H1 (cell line): ENCODE results near the gene CP.

Experiments used
- EZH2 ChIP-seq: fragments of 200-600 bp; sonication (generic); IDR thresholded peaks from 2 replicates; pipeline ENCODE4 v1.7.1; 2012; ENCODE audit warnings: low read depth, mild to moderate bottlenecking, moderate library complexity, low read length, inconsistent platforms; ENCODE audit not compliant: severe bottlenecking
- GABPA ChIP-seq: IDR thresholded peaks from 2 replicates; pipeline ENCODE4 v1.6.1; 2011; ENCODE audit warnings: mild to moderate bottlenecking, low read length, moderate library complexity, borderline replicate concordance; ENCODE audit not compliant: insufficient read depth
- JUN ChIP-seq: IDR thresholded peaks from 2 replicates; pipeline ENCODE4 v1.6.1; 2011; ENCODE audit warnings: low read depth, mild to moderate bottlenecking, improper control_type of control experiment, low read length
- NRF1 ChIP-seq: IDR thresholded peaks from 2 replicates; pipeline ENCODE4 v1.6.1; 2011; ENCODE audit warnings: mild to moderate bottlenecking, low read depth, low read length, improper control_type of control experiment
- POLR2AphosphoS5 ChIP-seq: IDR thresholded peaks from 2 replicates; pipeline ENCODE4 v1.6.1; 2011; ENCODE audit warnings: low read depth, low read length
- TEAD4 ChIP-seq: IDR thresholded peaks from 2 replicates; pipeline ENCODE4 v1.6.1; 2012; ENCODE audit warnings: low read depth, low read length, inconsistent platforms, mixed read lengths
- YY1 ChIP-seq: IDR thresholded peaks from 2 replicates; pipeline ENCODE4 v1.6.1; 2011; ENCODE audit warnings: low read depth, mild to moderate bottlenecking, low read length
- TF ChIP-seq, protein P1 (sequence below), 3 experiments: IDR thresholded peaks; 1 replicate in 2 of 3; 2 replicates in 1 of 3; pipeline versions ENCODE4 v1.5.1 to v1.6.1; 2011; ENCODE audit warnings: low read length in 3 of 3, mild to moderate bottlenecking in 3 of 3, inconsistent platforms in 2 of 3, low read depth in 1 of 3, moderate library complexity in 1 of 3; ENCODE audit not compliant: insufficient read depth in 1 of 3; ENCODE audit errors: control extremely low read depth in 1 of 3
- TF ChIP-seq, protein P2 (sequence below): IDR thresholded peaks from 2 replicates; pipeline ENCODE4 v1.6.1; 2011; ENCODE audit warnings: low read depth, mild to moderate bottlenecking, low read length; ENCODE audit not compliant: insufficient read depth

DNA sequence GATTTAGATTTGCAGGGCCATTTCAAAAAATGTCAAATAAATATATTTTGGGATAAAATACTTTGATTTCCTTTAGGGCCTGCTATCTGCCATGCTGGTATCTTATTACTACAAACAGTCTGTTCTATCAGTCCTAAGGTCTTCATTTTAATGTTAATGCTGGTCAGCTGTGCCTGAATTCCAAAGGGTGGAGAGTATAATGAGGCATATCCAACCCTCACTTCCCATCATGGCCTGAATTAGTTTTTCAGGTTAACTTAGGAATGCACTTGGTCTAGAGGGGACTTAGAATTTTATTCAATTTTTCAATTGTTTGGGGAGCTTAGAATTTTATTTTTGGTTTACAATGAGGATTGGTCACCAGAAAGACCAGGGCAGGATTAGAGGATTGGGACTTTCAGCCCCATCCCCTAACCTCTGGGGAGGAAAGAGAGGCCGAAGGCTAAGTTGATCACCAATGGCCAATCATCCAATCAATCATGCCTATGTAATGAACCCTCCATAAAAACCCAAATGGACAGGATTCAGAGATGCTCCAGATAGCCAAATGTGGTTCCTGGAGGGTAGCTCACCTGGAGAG is 17.8 kb upstream of the CP start:
- no peak for TF ChIP-seq JUN
- TF ChIP-seq, protein P1, sequence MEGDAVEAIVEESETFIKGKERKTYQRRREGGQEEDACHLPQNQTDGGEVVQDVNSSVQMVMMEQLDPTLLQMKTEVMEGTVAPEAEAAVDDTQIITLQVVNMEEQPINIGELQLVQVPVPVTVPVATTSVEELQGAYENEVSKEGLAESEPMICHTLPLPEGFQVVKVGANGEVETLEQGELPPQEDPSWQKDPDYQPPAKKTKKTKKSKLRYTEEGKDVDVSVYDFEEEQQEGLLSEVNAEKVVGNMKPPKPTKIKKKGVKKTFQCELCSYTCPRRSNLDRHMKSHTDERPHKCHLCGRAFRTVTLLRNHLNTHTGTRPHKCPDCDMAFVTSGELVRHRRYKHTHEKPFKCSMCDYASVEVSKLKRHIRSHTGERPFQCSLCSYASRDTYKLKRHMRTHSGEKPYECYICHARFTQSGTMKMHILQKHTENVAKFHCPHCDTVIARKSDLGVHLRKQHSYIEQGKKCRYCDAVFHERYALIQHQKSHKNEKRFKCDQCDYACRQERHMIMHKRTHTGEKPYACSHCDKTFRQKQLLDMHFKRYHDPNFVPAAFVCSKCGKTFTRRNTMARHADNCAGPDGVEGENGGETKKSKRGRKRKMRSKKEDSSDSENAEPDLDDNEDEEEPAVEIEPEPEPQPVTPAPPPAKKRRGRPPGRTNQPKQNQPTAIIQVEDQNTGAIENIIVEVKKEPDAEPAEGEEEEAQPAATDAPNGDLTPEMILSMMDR (IDR thresholded peaks at IDR 0.05; ENCODE audit: control extremely low read depth in 1 of 3, insufficient read depth in 1 of 3, low read depth in 1 of 3, low read length in 3 of 3): no peak
- TF ChIP-seq NRF1: no peak
- TF ChIP-seq POLR2AphosphoS5: no peak
- no peak for TF ChIP-seq EZH2
- no peak for TF ChIP-seq TEAD4
- TF ChIP-seq, protein P2, sequence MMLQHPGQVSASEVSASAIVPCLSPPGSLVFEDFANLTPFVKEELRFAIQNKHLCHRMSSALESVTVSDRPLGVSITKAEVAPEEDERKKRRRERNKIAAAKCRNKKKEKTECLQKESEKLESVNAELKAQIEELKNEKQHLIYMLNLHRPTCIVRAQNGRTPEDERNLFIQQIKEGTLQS: no peak
- no peak for TF ChIP-seq YY1
- no peak for TF ChIP-seq GABPA
